A549 treated with ZK216348 at 1 μM for 4 hours (cell line): ENCODE measurements around the gene PRAMEF33. TPM values are rescaled to one million over a fixed set of nuclear protein-coding genes. Genes with fewer than 3 reads are reported as not detected.

Experiments used
- total RNA-seq: library from RNA; stranded (reverse); fragments of 200-300 nt; extraction: Qiagen RNA extraction; gene quantifications from 5 replicates; pipeline ENCODE4 v1.2.3, GENCODE V29; 2022; ENCODE audit warnings: low read depth

Gene PRAMEF33
- not detected in 5 replicates for total RNA-seq

GRCh38 chr1:13303239-13303638, at the start of gene PRAMEF33:
Gene PRAMEF33 (plus strand): TSS chr1:13303539. CDS start chr1:13305955, 2,416 bp downstream.

GRCh38 chr1:13253898-13254297, 49.4 kb upstream of the PRAMEF33 start, which contains the start of gene PRAMEF5:
Gene PRAMEF5 (plus strand): TSS chr1:13254198. CDS start chr1:13259269, 5,071 bp downstream.

GRCh38 chr1:13285037-13285436, 18.3 kb upstream of the PRAMEF33 start, which contains the start of gene PRAMEF8:
Gene PRAMEF8 (minus strand): TSS chr1:13285137. CDS start chr1:13284091, 1,046 bp downstream.

GRCh38 chr1:13315281-13315680, 11.9 kb downstream of the PRAMEF33 start, which contains the start of gene PRAMEF15:
Gene PRAMEF15 (plus strand): TSS chr1:13315581. CDS start chr1:13318408, 2,827 bp downstream.

GRCh38 chr1:13347034-13347433, 43.7 kb downstream of the PRAMEF33 start, which contains the start of gene PRAMEF14:
Gene PRAMEF14 (minus strand): TSS chr1:13347134. CDS start chr1:13345314, 1,820 bp downstream.

Other genes with a start within 250 kb of the PRAMEF33 start
- gene PRAMEF27, start 247.0 kb upstream of the PRAMEF33 start, total RNA-seq, result not detected in 5 replicates
- gene HNRNPCL3, start 242.8 kb upstream of the PRAMEF33 start, total RNA-seq, result not detected in 5 replicates
- not detected in 5 replicates for gene PRAMEF25, start 232.8 kb upstream of the PRAMEF33 start, total RNA-seq
- not detected in 5 replicates for gene HNRNPCL2, start 186.7 kb upstream of the PRAMEF33 start, total RNA-seq
- not detected in 5 replicates for gene PRAMEF26, start 147.5 kb upstream of the PRAMEF33 start, total RNA-seq
- gene HNRNPCL4, start 137.9 kb upstream of the PRAMEF33 start, total RNA-seq, result not detected in 5 replicates
- not detected in 5 replicates for gene PRAMEF9, start 131.7 kb upstream of the PRAMEF33 start, total RNA-seq
- not detected in 5 replicates for gene PRAMEF13, start 102.1 kb upstream of the PRAMEF33 start, total RNA-seq
- not detected in 5 replicates for gene PRAMEF18, start 77.4 kb upstream of the PRAMEF33 start, total RNA-seq
- not detected in 5 replicates for gene PRAMEF5, start 49.3 kb upstream of the PRAMEF33 start, total RNA-seq
- 0.13 TPM in 1 of 5 replicates, not detected in the others for gene PRAMEF8, start 18.4 kb upstream of the PRAMEF33 start, total RNA-seq
- not detected in 5 replicates for gene PRAMEF15, start 12.0 kb downstream of the PRAMEF33 start, total RNA-seq
- gene PRAMEF14, start 43.6 kb downstream of the PRAMEF33 start, total RNA-seq, result not detected in 5 replicates
- not detected in 5 replicates for gene PRAMEF19, start 68.4 kb downstream of the PRAMEF33 start, total RNA-seq
- not detected in 5 replicates for gene PRAMEF17, start 86.1 kb downstream of the PRAMEF33 start, total RNA-seq
- not detected in 5 replicates for gene PRAMEF20, start 106.9 kb downstream of the PRAMEF33 start, total RNA-seq
- gene LRRC38, start 210.5 kb downstream of the PRAMEF33 start, total RNA-seq, result 0.11 TPM in 1 of 5 replicates, not detected in the others